HepG2 (cell line): Measurements from ENCODE around the gene TMTC3. TPM values are rescaled to one million over a fixed set of nuclear protein-coding genes. Genes with fewer than 3 reads are reported as not detected.
A peak's percentile ranks its signal among the peaks of the same experiment; 100 is the strongest.

Experiments
- ATF7 ChIP-seq, 2 experiments: fragments of 450-650 bp in 1 of 2; sonication (generic) in 1 of 2; formaldehyde crosslinking in 1 of 2; IDR thresholded peaks; 2 replicates each; pipeline versions ENCODE4 v1.4.0 to v1.6.1; 2016 to 2020; ENCODE audit warnings: antibody characterized with exemption in 1 of 2, mild to moderate bottlenecking in 1 of 2, missing genetic modification reagents in 1 of 2
- CHD4 ChIP-seq: fragments of 200-600 bp; sonication (generic); IDR thresholded peaks from 2 replicates; pipeline ENCODE4 v1.7.0; 2017; ENCODE audit warnings: mild to moderate bottlenecking, low read length, borderline replicate concordance
- DR1 ChIP-seq: sonication (generic); formaldehyde crosslinking; IDR thresholded peaks from 2 replicates; pipeline ENCODE4 v1.8.0; 2021; ENCODE audit warnings: mild to moderate bottlenecking, missing genetic modification reagents, inconsistent platforms
- FOXK1 ChIP-seq: sonication (generic); formaldehyde crosslinking; IDR thresholded peaks from 2 replicates; pipeline ENCODE4 v1.4.0; 2020; ENCODE audit warnings: low read depth, missing genetic modification reagents, borderline replicate concordance
- KDM5B ChIP-seq: sonication (generic); formaldehyde crosslinking; IDR thresholded peaks from 2 replicates; pipeline ENCODE4 v1.4.0; 2020; ENCODE audit warnings: missing genetic modification reagents, mild to moderate bottlenecking, borderline replicate concordance
- LBX2 ChIP-seq: sonication (generic); formaldehyde crosslinking; IDR thresholded peaks from 2 replicates; pipeline ENCODE4 v1.5.0; 2020; ENCODE audit warnings: missing genetic modification reagents, mild to moderate bottlenecking, borderline replicate concordance
- NFKB2 ChIP-seq: sonication (generic); formaldehyde crosslinking; IDR thresholded peaks from 2 replicates; pipeline ENCODE4 v1.4.0; 2020; ENCODE audit warnings: missing genetic modification reagents, borderline replicate concordance
- RAD21 ChIP-seq: fragments of 450-650 bp; formaldehyde crosslinking; IDR thresholded peaks from 2 replicates; pipeline ENCODE4 v1.5.0; 2020; ENCODE audit warnings: mild to moderate bottlenecking
- RBM39 ChIP-seq: fragments of 200-400 bp; formaldehyde crosslinking; IDR thresholded peaks from one replicate; pipeline ENCODE4 v1.6.1; 2018; ENCODE audit warnings: antibody characterized with exemption, mild to moderate bottlenecking, low read depth, low read length; ENCODE audit not compliant: poor library complexity, severe bottlenecking
- SIN3A ChIP-seq: IDR thresholded peaks from 2 replicates; pipeline ENCODE4 v1.6.1; 2011; ENCODE audit warnings: low read depth, mild to moderate bottlenecking, control low read depth, low read length, borderline replicate concordance
- SMARCE1 ChIP-seq: fragments of 450-650 bp; IDR thresholded peaks from 2 replicates; pipeline ENCODE4 v1.6.1; 2017; ENCODE audit warnings: borderline replicate concordance
- SRSF4 ChIP-seq: fragments of 200-400 bp; formaldehyde crosslinking; IDR thresholded peaks from one replicate; pipeline ENCODE4 v1.6.1; 2018; ENCODE audit warnings: mild to moderate bottlenecking, low read depth, low read length, moderate library complexity; ENCODE audit not compliant: poor library complexity, severe bottlenecking
- SSRP1 ChIP-seq: IDR thresholded peaks from 2 replicates; pipeline ENCODE4 v1.6.1; 2016; ENCODE audit warnings: control low read depth
- ZEB1 ChIP-seq: IDR thresholded peaks from 2 replicates; pipeline ENCODE4 v1.6.1; 2012; ENCODE audit warnings: mild to moderate bottlenecking, low read depth, inconsistent platforms; ENCODE audit not compliant: insufficient replicate concordance
- ZNF101 ChIP-seq: sonication (generic); formaldehyde crosslinking; IDR thresholded peaks from 2 replicates; pipeline ENCODE4 v1.4.0; 2020; ENCODE audit warnings: mild to moderate bottlenecking, low read depth, missing genetic modification reagents, borderline replicate concordance
- ZNF451 ChIP-seq: sonication (generic); formaldehyde crosslinking; IDR thresholded peaks from 2 replicates; pipeline ENCODE4 v1.5.0; 2020; ENCODE audit warnings: mild to moderate bottlenecking, missing genetic modification reagents
- ZNF546 ChIP-seq: sonication (generic); formaldehyde crosslinking; conservative IDR thresholded peaks from 2 replicates; pipeline ENCODE4 v1.8.1; 2023; ENCODE audit warnings: mild to moderate bottlenecking, missing genetic modification reagents
- ZNF577 ChIP-seq: sonication (generic); formaldehyde crosslinking; IDR thresholded peaks from 2 replicates; pipeline ENCODE4 v1.4.0; 2020; ENCODE audit warnings: mild to moderate bottlenecking, low read depth, missing genetic modification reagents, borderline replicate concordance
- ZNF782 ChIP-seq: sonication (generic); formaldehyde crosslinking; IDR thresholded peaks from 2 replicates; pipeline ENCODE4 v1.4.0; 2020; ENCODE audit warnings: missing genetic modification reagents, mild to moderate bottlenecking, borderline replicate concordance
- polyA plus RNA-seq, 8 experiments: library from polyadenylated mRNA; depleted of rRNA in 3 of 8; stranded (reverse) in 7 of 8; unstranded in 1 of 8; fragments of >200 nt; fragmentation: Illumina TruSeq in 4 of 8; extraction: Trizol in 4 of 8; gene quantifications; 2 replicates each; pipeline versions ENCODE4 v1.2.1 to v1.2.3, GENCODE V29; 2011 to 2016; ENCODE audit warnings: low read depth in 4 of 8, missing spikeins in 1 of 8, mixed read lengths in 1 of 8; ENCODE audit not compliant: insufficient read depth in 1 of 8
- total RNA-seq, 5 experiments: library from RNA; depleted of rRNA; stranded (reverse); fragments of >200 nt; fragmentation: Illumina TruSeq; extraction: Trizol; gene quantifications; 2 replicates each; pipeline ENCODE4 v1.2.3, GENCODE V29; 2016; ENCODE audit warnings: low read depth in 1 of 5
- TF ChIP-seq, protein P1 (sequence below): sonication (generic); formaldehyde crosslinking; IDR thresholded peaks from 2 replicates; pipeline ENCODE4 v1.4.0; 2020; ENCODE audit warnings: mild to moderate bottlenecking, missing genetic modification reagents
- TF ChIP-seq, protein P2 (sequence below): sonication (generic); formaldehyde crosslinking; IDR thresholded peaks from 2 replicates; pipeline ENCODE4 v1.5.0; 2020; ENCODE audit warnings: mild to moderate bottlenecking, missing genetic modification reagents, borderline replicate concordance

Gene TMTC3
- total and polyA plus RNA-seq, 2 of the 13 experiments (the other 11 are each of a cell fraction or from before 2014, with no cell fraction given), result 6.3 to 22.5 TPM

GRCh38 chr12:88141774-88142609 lies at the start of gene TMTC3, which contains the start of gene CEP290 (continued):
- TF ChIP-seq KDM5B (CRISPR knock-in tag) (peak; percentile 48; the same call in 1 of the 2 replicates), SRSF4 (no peak), ZNF782 (CRISPR knock-in tag) (no peak), ATF7 (IDR thresholded peaks at IDR 0.05) (no peak), ATF7 (CRISPR knock-in tag; IDR thresholded peaks at IDR 0.05) (no peak), FOXK1 (CRISPR knock-in tag) (peak; percentile 71), SIN3A (peak; percentile 82; the same call in 1 of the 2 replicates), RBM39 (no peak), LBX2 (CRISPR knock-in tag) (no peak), ZNF451 (CRISPR knock-in tag) (peak; percentile 31; the same call in 1 of the 2 replicates), SSRP1 (CRISPR knock-in tag) (no peak), ZNF101 (CRISPR knock-in tag) (peak; percentile 78; the same call in 1 of the 2 replicates), CHD4 (no peak), RAD21 (no peak), ZEB1 (peak; percentile 48), DR1 (CRISPR knock-in tag) (peak; percentile 40; the same call in 1 of the 2 replicates), SMARCE1 (no peak), NFKB2 (CRISPR knock-in tag) (no peak; the same call in 1 of the 2 replicates), ZNF546 (CRISPR knock-in tag) (no peak), ZNF577 (no peak)
- TF ChIP-seq, protein P1, sequence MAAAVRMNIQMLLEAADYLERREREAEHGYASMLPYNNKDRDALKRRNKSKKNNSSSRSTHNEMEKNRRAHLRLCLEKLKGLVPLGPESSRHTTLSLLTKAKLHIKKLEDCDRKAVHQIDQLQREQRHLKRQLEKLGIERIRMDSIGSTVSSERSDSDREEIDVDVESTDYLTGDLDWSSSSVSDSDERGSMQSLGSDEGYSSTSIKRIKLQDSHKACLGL (CRISPR knock-in tag), result peak; percentile 75
- TF ChIP-seq, protein P2, sequence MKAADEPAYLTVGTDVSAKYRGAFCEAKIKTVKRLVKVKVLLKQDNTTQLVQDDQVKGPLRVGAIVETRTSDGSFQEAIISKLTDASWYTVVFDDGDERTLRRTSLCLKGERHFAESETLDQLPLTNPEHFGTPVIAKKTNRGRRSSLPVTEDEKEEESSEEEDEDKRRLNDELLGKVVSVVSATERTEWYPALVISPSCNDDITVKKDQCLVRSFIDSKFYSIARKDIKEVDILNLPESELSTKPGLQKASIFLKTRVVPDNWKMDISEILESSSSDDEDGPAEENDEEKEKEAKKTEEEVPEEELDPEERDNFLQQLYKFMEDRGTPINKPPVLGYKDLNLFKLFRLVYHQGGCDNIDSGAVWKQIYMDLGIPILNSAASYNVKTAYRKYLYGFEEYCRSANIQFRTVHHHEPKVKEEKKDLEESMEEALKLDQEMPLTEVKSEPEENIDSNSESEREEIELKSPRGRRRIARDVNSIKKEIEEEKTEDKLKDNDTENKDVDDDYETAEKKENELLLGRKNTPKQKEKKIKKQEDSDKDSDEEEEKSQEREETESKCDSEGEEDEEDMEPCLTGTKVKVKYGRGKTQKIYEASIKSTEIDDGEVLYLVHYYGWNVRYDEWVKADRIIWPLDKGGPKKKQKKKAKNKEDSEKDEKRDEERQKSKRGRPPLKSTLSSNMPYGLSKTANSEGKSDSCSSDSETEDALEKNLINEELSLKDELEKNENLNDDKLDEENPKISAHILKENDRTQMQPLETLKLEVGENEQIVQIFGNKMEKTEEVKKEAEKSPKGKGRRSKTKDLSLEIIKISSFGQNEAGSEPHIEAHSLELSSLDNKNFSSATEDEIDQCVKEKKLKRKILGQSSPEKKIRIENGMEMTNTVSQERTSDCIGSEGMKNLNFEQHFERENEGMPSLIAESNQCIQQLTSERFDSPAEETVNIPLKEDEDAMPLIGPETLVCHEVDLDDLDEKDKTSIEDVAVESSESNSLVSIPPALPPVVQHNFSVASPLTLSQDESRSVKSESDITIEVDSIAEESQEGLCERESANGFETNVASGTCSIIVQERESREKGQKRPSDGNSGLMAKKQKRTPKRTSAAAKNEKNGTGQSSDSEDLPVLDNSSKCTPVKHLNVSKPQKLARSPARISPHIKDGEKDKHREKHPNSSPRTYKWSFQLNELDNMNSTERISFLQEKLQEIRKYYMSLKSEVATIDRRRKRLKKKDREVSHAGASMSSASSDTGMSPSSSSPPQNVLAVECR (CRISPR knock-in tag), result peak; percentile 91
